ENCODE data around the gene CNOT8. TPM values are rescaled to one million over a fixed set of nuclear protein-coding genes. Genes with fewer than 3 reads are reported as not detected.

CNOT8 gene
- polyA plus RNA-seq, 2 of the 4 experiments (the other 2 are of a cell fraction) = 40.6 to 52.7 TPM

GRCh38 chr5:154871734-154872133 lies 13.3 kb downstream of the CNOT8 start:
- Histone ChIP-seq H3K27ac (no peak overlapping the region), H3K9me3 (no peaks in the 10 kb centered on the region), H3K4me3 (no peak overlapping the region), H3K4me2 (no peak overlapping the region), H3K4me1 (no peaks in the 10 kb centered on the region)
- no peak for DNase-seq (ENCODE audit: low read depth in 1 of 2, low spot score in 1 of 2)
- POLR2A ChIA-PET = interaction anchor here (0.6 kb wide), 1 partner anchor 11 kb away, joined by 5 read pairs; no protein-coding TSS in a partner anchor
- no peak for FAIRE-seq
- ATAC-seq = no peak
- TF ChIP-seq ZC3H11A (IDR thresholded peaks at IDR 0.05) (no peak), MAFK (IDR thresholded peaks at IDR 0.05; ENCODE audit: partially characterized antibody) (peak; percentile 94), EP300 (IDR thresholded peaks at IDR 0.05) (no peak), POLR2AphosphoS2 (conservative IDR thresholded peaks at IDR 0.05; ENCODE audit: low read length) (no peak)
- 83% methylated on average over 4 of the region's 4 CpGs for WGBS (ENCODE audit: missing lambda C conversion rate)
- CTCF ChIA-PET = interaction anchor here (0.7 kb wide), 1 partner anchor 405 kb away, joined by 3 read pairs; no protein-coding TSS in a partner anchor

- FAIRE-seq = no peak
- ChIA-PET POLR2A (no interaction called here), CTCF (no interaction called here)
- Histone ChIP-seq H3K4me1 (no peaks in the 10 kb centered on the region), H3K4me2 (no peak overlapping the region), H3K4me3 (no peak overlapping the region), H3K9me3 (peaks cover 6% of the 10 kb centered on the region), H3K27ac (no peak overlapping the region)
- TF ChIP-seq HES2 (IDR thresholded peaks at IDR 0.05) (no peak), CBX2 (IDR thresholded peaks at IDR 0.05; ENCODE audit: borderline replicate concordance, low read depth) (no peak), HOXB13 (CRISPR knock-in tag; IDR thresholded peaks at IDR 0.05; ENCODE audit: low read depth) (no peak)
- DNase-seq (ENCODE audit: low read depth in 1 of 2, low spot score in 1 of 2) = no peak
- WGBS (ENCODE audit: missing lambda C conversion rate) = 94% methylated on average over 5 of the region's 5 CpGs
- no peak for ATAC-seq
Observed at GRCh38 chr5:154873791-154874331, 15.4 kb downstream of the CNOT8 start.

GRCh38 chr5:154878642-154879335 lies 20.4 kb downstream of the CNOT8 start:
- POLR2A ChIA-PET = no interaction called here
- Histone ChIP-seq H3K4me2 (no peak overlapping the region), H3K4me1 (no peaks in the 10 kb centered on the region), H3K4me3 (no peak overlapping the region), H3K27ac (no peak overlapping the region), H3K9me3 (peaks cover 12% of the 10 kb centered on the region)
- DNase-seq (ENCODE audit: low read depth in 1 of 2, low spot score in 1 of 2) (peak in 1 of 2 experiments; percentile 17), ATAC-seq (no peak), FAIRE-seq (no peak)
- WGBS (ENCODE audit: missing lambda C conversion rate) = 96% methylated on average over 14 of the region's 14 CpGs
- TF ChIP-seq REST (IDR thresholded peaks at IDR 0.05) (no peak), FOSL2 (IDR thresholded peaks at IDR 0.05) (no peak), FOSL2 (CRISPR knock-in tag; IDR thresholded peaks at IDR 0.05) (no peak), HOXB5 (CRISPR knock-in tag; IDR thresholded peaks at IDR 0.05) (no peak), EHMT2 (IDR thresholded peaks at IDR 0.05; ENCODE audit: low read depth) (no peak), RCOR1 (IDR thresholded peaks at IDR 0.05; ENCODE audit: low read depth, low read length) (no peak), HOXA7 (CRISPR knock-in tag; IDR thresholded peaks at IDR 0.05) (no peak), ZNF302 (CRISPR knock-in tag; IDR thresholded peaks at IDR 0.05) (no peak), MAFK (IDR thresholded peaks at IDR 0.05; ENCODE audit: partially characterized antibody) (no peak), MYC (IDR thresholded peaks at IDR 0.05; ENCODE audit: borderline replicate concordance, low read length) (no peak), MAX (IDR thresholded peaks at IDR 0.05) (no peak), FOXS1 (CRISPR knock-in tag; IDR thresholded peaks at IDR 0.05) (no peak), ZSCAN20 (CRISPR knock-in tag; IDR thresholded peaks at IDR 0.05) (no peak), EP300 (IDR thresholded peaks at IDR 0.05) (no peak)
- CTCF ChIA-PET = interaction anchor here (0.7 to 1.6 kb wide), 3 partner anchors 33 to 181 kb away, joined by 3 to 4 read pairs (median 4); no protein-coding TSS in a partner anchor

Data from A549 (cell line).